Keratinocyte (primary cell): Measurements from ENCODE around the gene ASIC2. TPM values are rescaled to one million over a fixed set of nuclear protein-coding genes. Genes with fewer than 3 reads are reported as not detected.

ENCODE experiments used
- DNase-seq: peaks from one replicate; pipeline ENCODE4 v3.0.0-alpha.2; 2011; ENCODE audit warnings: low read depth, missing footprints, low spot score
- FAIRE-seq: peaks from 2 replicates; lab custom pipeline; 2011; peaks lifted over from hg19 to GRCh38; lab: Jason Lieb, UNC
- H2AFZ ChIP-seq: 2 replicates; pipeline ENCODE4 v1.6.0; 2012; ENCODE audit warnings: low read length, control low read depth, inconsistent platforms; ENCODE audit not compliant: control insufficient read depth
- H3K27ac ChIP-seq: 2 replicates; pipeline ENCODE4 v1.5.1; 2011; ENCODE audit warnings: low read length; ENCODE audit not compliant: control insufficient read depth, insufficient read depth
- H3K27me3 ChIP-seq: 3 replicates; pipeline ENCODE4 v1.6.0; 2011; ENCODE audit warnings: low read length; ENCODE audit not compliant: control insufficient read depth, insufficient read depth; ENCODE audit errors: extremely low read depth
- H3K36me3 ChIP-seq, 2 experiments: 2 replicates in 1 of 2; 3 replicates in 1 of 2; pipeline ENCODE4 v1.5.1; 2011; ENCODE audit warnings: low read length in 2 of 2, mild to moderate bottlenecking in 1 of 2; ENCODE audit not compliant: control insufficient read depth in 2 of 2, insufficient read depth in 2 of 2; ENCODE audit errors: extremely low read depth in 1 of 2
- H3K4me1 ChIP-seq: 3 replicates; pipeline ENCODE4 v1.5.1; 2011; ENCODE audit warnings: low read length; ENCODE audit not compliant: control insufficient read depth, insufficient read depth; ENCODE audit errors: extremely low read depth
- H3K4me2 ChIP-seq: 3 replicates; pipeline ENCODE4 v1.6.0; 2011; ENCODE audit warnings: low read depth, low read length; ENCODE audit not compliant: control insufficient read depth, insufficient read depth; ENCODE audit errors: extremely low read depth
- H3K4me3 ChIP-seq, 3 experiments: fragments of 200-600 bp in 1 of 3; sonication (generic) in 1 of 3; 2 replicates in 2 of 3; 3 replicates in 1 of 3; pipeline ENCODE4 v1.5.1; 2011 to 2016; ENCODE audit warnings: low read length in 3 of 3, mild to moderate bottlenecking in 3 of 3, control low read depth in 2 of 3, inconsistent platforms in 1 of 3, low read depth in 1 of 3, mixed read lengths in 1 of 3, mixed run types in 1 of 3, moderate library complexity in 1 of 3; ENCODE audit not compliant: control insufficient read depth in 2 of 3, insufficient read depth in 2 of 3; ENCODE audit errors: extremely low read depth in 1 of 3
- H3K79me2 ChIP-seq: 2 replicates; pipeline ENCODE4 v1.6.0; 2012; ENCODE audit warnings: low read length; ENCODE audit not compliant: control insufficient read depth, insufficient read depth
- H3K9ac ChIP-seq: 3 replicates; pipeline ENCODE4 v1.6.0; 2011; ENCODE audit warnings: low read length; ENCODE audit not compliant: control insufficient read depth, insufficient read depth; ENCODE audit errors: extremely low read depth
- H3K9me1 ChIP-seq: 3 replicates; pipeline ENCODE4 v1.6.0; 2011; ENCODE audit warnings: low read length; ENCODE audit not compliant: control insufficient read depth, insufficient read depth; ENCODE audit errors: extremely low read depth
- H3K9me3 ChIP-seq: 2 replicates; pipeline ENCODE4 v1.5.1; 2012; ENCODE audit warnings: low read depth, low read length; ENCODE audit not compliant: control insufficient read depth
- H4K20me1 ChIP-seq: 3 replicates; pipeline ENCODE4 v1.6.0; 2011; ENCODE audit warnings: low read length; ENCODE audit not compliant: control insufficient read depth, insufficient read depth; ENCODE audit errors: extremely low read depth
- CTCF ChIP-seq, 3 experiments: IDR thresholded peaks in 1 of 3; conservative IDR thresholded peaks in 1 of 3; optimal IDR thresholded peaks in 1 of 3; 2 replicates in 2 of 3; 3 replicates in 1 of 3; pipeline versions ENCODE3 to v1.5.1; 2011; ENCODE audit warnings: low read length in 3 of 3, mild to moderate bottlenecking in 3 of 3, moderate library complexity in 2 of 3, control low read depth in 1 of 3, inconsistent platforms in 1 of 3; ENCODE audit not compliant: insufficient read depth in 2 of 3; ENCODE audit errors: extremely low read depth in 1 of 3
- EZH2 ChIP-seq: IDR thresholded peaks from one replicate; pipeline ENCODE4 v1.6.1; 2012; ENCODE audit warnings: inconsistent platforms, mild to moderate bottlenecking, low read length, moderate library complexity
- dilution Hi-C: fragments of 300-500 bp; cut with MboI; formaldehyde crosslinking; loops from one replicate; pipeline ENCODE4 v1.7.0; 2020; ENCODE audit warnings: low sequenced_read_pairs; ENCODE audit not compliant: extremely low pct_ligation_motif_present
- polyA plus RNA-seq, 5 experiments: library from polyadenylated mRNA; depleted of rRNA in 3 of 5; stranded (reverse) in 3 of 5; stranded (forward) in 1 of 5; unstranded in 1 of 5; fragments of >200 nt; gene quantifications; 1 replicate in 1 of 5; 2 replicates in 3 of 5; 3 replicates in 1 of 5; pipeline versions ENCODE4 v1.2.1 to v1.2.3, GENCODE V29; 2011 to 2012; ENCODE audit warnings: missing spikeins in 2 of 5, low read depth in 1 of 5, low replicate concordance in 1 of 5

The ASIC2 gene
- polyA plus RNA-seq, 1 donor (not counting 4 experiments of a cell fraction or from before 2014, with no cell fraction given): not detected

- dilution Hi-C loops: no loop called here
- H3K4me3 ChIP-seq: no peak overlapping the region
- no peaks in the 10 kb centered on the region for H3K36me3 ChIP-seq
- no peak overlapping the region for H2AFZ ChIP-seq
- H3K27me3 ChIP-seq: no peaks in the 10 kb centered on the region
- H3K9me3 ChIP-seq: no peaks in the 10 kb centered on the region
- H3K79me2 ChIP-seq: no peaks in the 10 kb centered on the region
- FAIRE-seq (no peak), DNase-seq (no peak)
- H3K27ac ChIP-seq: no peak overlapping the region
- H4K20me1 ChIP-seq: no peaks in the 10 kb centered on the region
- no peak overlapping the region for H3K9ac ChIP-seq
- no peak for TF ChIP-seq EZH2
- no peak for TF ChIP-seq CTCF (optimal IDR thresholded peaks at IDR 0.05 in 1 of 3, IDR thresholded peaks at IDR 0.05 in 1 of 3, conservative IDR thresholded peaks at IDR 0.05 in 1 of 3; ENCODE audit: extremely low read depth in 1 of 3, insufficient read depth in 2 of 3, low read length in 3 of 3)
- H3K9me1 ChIP-seq: no peaks in the 10 kb centered on the region
- H3K4me2 ChIP-seq: no peak overlapping the region
- H3K4me1 ChIP-seq: no peaks in the 10 kb centered on the region
Observed at GRCh38 chr17:33050611-33051140, 242.4 kb downstream of the ASIC2 start.

- H3K27me3 ChIP-seq: no peaks in the 10 kb centered on the region
- FAIRE-seq: peak; percentile 63
- dilution Hi-C loops: no loop called here
Observed at GRCh38 chr17:33049781-33050414, 243.2 kb downstream of the ASIC2 start.

More at GRCh38 chr17:33049781-33050414, 243.2 kb downstream of the ASIC2 start:
- H3K27ac ChIP-seq: no peak overlapping the region
- H3K4me3 ChIP-seq: no peak overlapping the region
- H3K9me3 ChIP-seq: no peaks in the 10 kb centered on the region
- no peak overlapping the region for H3K4me2 ChIP-seq
- H3K4me1 ChIP-seq: no peaks in the 10 kb centered on the region
- H3K79me2 ChIP-seq: no peaks in the 10 kb centered on the region
- no peak overlapping the region for H2AFZ ChIP-seq
- TF ChIP-seq CTCF (optimal IDR thresholded peaks at IDR 0.05 in 1 of 3, IDR thresholded peaks at IDR 0.05 in 1 of 3, conservative IDR thresholded peaks at IDR 0.05 in 1 of 3; ENCODE audit: extremely low read depth in 1 of 3, insufficient read depth in 2 of 3, low read length in 3 of 3): peak; percentile 79 to 96 (median 93)
- no peak for TF ChIP-seq EZH2
- H3K36me3 ChIP-seq: no peaks in the 10 kb centered on the region
- no peaks in the 10 kb centered on the region for H4K20me1 ChIP-seq
- no peak overlapping the region for H3K9ac ChIP-seq
- H3K9me1 ChIP-seq: no peaks in the 10 kb centered on the region
- no peak for DNase-seq
